ENCODE data around the gene ARHGAP23.

- TF ChIP-seq CTCF (IDR thresholded peaks at IDR 0.05) (no peak), POLR2A (IDR thresholded peaks at IDR 0.05) (no peak)
Observed at GRCh38 chr17:38547444-38547843, 119.2 kb downstream of the ARHGAP23 start.
